RKO (cell line): ENCODE measurements around the gene ZSCAN1.

ENCODE experiments used
- DNase-seq: peaks from one replicate; pipeline ENCODE4 v3.0.0-alpha.2; 2016; ENCODE audit warnings: low spot score

The ZSCAN1 gene

DNA sequence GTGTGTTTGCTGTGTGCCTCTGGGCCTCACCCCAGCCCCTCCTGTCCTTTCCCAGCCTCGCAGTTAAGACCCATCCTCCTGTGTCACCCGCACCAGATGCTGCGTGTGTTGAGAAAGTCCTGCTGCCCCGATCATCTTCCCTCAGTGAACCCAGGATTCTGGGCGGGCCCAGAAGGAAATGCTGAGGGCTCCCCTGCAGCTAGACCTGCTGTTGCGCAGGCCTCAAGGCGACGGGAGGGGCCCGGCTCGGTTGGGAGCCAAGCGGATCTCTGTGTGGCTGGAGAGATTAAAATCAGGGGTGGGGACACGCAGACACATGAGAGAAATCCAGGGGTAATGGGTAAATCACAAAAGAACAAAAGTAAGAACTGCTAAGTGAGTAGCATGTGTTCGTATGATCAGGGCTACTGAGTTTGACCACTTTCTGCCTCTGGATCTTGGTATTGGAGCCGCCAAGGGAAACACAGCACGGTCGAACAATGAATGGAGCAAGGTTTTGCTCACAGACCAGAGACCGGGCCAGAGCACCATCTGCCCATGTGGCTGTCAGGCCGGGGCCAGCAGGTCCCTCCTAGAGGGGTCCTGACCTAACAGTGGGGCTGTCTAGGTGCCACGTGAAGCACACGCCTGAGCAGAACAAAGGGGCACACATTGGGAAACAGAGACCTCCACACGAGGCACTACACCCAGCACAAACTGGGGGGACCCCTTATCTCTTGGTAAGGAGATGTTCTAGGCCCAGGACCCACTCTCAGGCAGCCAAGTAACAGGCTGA lies 7.1 kb downstream of the ZSCAN1 start:
- DNase-seq = no peak

DNA sequence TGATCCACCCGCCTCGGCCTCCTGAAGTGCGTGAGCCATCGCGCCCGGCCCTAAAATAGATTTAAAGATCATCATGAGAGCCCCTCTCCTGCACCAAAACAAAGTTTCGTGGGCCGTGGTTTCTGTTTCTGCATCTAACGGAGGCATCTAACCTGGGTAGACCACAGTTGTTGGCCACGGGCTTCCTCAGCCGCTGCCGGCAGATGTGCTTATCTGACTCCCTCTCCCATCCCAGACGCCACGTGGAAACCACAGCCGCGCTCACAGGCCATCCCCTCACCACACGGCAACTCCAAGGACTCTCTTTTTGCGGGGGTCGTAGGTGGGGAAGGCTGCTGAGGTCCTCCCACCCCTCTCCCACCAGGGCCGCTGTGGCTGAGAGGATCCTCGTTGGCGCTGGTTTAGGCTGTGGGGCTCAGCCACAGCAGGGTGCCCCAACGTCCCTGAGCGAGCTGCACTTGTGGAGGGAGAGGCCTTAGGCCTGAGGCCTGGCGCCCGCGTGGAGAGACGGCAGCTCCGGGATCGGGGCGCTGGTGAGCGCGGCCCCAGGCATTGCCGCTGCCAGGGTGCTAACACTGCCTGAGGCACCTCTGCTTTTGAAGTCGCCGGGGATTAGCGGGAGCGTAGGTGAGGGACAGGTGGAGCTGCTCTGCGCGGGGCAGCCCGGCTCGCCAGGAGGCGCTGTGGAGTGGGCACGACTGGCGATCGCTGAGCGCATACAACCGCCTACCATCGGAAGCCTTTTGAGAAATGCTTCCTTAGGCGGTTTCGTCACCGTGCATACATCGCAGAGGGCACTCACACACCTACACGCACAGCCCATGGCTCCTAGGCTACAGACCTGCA lies 8.9 kb downstream of the ZSCAN1 start:
- DNase-seq = no peak

DNA sequence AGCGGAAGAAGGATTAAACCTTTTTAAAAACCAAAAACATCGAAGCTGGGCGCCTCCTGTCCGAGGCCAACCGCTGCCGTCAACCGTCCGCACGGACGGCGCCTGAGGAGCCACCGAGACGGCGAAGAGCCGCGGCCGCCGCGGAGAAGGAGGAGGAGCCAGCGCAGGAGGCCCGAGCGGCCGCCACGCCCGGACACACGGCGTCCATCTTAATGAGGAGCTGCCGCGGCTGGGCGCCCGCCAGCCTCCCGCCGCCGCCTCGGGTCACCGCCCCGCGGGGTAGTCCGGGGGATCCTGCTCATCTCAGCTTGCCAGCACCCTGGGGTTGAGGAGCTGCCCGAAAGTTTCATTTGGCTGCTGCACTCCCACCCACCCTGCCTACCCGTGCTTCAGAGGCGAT lies 10.6 kb downstream of the ZSCAN1 start:
- no peak for DNase-seq

DNA sequence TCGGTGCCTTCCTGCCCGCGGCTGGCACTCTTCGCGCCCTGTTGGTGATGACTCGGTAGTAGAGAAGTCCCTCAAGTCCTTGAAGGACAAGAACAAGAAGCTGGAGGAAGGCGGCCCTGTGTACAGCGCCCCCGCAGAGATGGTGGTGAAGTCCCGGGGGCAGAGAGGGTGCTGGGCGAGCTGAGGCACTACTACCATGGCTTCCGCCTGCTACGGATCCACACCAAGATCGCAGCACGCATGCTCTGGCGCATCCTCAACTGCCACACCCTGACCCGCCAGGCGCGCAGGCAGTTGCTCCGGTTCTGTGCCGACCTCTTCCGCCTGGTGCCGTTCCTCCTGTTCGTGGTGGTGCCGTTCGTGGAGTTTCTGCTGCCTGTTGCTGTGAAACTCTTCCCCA lies 11.1 kb downstream of the ZSCAN1 start:
- DNase-seq = no peak

DNA sequence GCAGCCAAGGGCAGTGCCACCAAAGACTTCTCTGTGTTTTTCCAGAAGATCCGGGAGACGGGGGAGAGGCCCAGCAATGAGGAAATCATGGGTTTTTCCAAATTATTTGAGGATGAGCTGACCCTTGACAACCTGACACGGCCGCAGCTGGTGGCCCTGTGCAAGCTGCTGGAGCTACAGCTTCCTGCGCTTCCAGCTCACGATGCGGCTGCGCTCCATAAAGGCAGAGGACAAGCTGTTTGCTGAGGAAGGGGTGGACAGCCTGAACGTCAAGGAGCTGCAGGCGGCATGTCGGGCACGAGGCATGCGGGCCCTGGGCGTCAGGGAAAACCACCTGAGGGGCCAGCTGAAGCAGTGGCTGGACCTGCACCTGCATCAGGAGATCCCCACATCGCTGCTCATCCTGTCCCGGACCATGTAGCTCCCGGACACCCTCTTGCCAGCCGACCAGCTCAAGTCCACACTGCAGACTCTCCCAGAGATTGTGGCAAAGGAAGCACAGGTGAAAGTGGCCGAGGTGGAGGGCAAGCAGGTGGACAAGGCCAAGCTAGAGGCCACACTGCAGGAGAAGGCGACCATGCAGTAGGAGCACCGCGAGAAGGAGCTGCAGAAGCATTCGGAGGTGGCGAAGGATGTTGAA lies 11.7 kb downstream of the ZSCAN1 start:
- DNase-seq = no peak

DNA sequence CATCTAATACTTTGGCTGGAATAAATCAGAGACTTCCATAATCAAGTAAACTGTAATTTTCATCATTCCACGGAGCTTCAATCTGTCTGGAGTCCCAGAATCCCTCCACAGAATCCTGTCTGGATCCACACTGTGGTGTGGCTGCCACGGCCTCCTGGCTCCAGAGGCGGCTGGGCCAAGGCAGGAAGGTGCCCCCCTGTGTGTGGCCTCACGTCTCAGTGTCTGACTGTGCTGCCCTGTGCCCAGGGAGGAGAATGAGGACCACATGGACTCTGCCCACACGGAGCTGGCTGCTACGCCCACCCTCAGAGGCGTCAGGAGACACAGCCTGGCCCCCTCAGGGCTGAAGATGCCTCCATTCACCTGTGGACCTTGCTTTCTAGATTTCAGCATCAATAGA lies 13.0 kb downstream of the ZSCAN1 start:
- DNase-seq = no peak

DNA sequence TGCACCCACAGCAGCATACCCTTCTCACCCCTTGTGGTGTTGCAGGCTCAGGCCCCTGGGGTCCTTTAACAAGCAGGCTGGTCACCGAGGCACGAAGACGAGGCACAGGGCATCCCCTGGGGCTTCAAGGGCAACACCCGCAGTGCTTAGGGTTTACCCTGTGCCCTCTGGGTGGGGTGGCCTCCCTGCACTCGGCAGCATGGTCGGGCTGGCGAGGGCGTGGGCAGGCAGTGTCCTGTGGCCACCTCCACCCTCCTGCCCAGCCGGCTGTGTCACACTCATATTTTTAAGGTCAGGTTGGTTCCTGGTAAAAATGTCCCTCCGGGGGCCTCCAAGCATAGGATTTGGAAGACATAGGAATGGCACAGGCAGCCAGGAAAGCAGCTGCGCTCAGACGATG lies 13.8 kb downstream of the ZSCAN1 start:
- no peak for DNase-seq

DNA sequence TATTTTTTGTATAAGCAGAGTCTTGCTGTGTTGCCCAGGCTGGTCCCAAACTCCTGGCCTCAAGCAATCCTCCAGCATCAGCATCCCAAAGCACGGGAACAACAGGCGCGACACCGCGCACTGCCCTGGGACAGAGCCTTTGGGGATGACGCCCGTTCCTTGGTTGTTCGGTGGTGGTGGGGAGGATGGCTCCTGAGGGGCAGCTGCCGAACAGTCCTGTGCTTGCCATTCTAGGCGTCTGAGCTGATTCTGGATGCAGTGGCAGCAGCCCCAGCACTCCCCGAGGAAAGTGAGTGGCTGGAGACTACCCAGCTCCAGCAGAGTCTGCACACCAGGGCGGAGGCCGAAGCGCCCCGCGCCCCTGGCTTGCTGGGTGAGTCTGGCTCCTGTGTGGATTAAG lies 18.4 kb downstream of the ZSCAN1 start:
- DNase-seq = no peak

DNA sequence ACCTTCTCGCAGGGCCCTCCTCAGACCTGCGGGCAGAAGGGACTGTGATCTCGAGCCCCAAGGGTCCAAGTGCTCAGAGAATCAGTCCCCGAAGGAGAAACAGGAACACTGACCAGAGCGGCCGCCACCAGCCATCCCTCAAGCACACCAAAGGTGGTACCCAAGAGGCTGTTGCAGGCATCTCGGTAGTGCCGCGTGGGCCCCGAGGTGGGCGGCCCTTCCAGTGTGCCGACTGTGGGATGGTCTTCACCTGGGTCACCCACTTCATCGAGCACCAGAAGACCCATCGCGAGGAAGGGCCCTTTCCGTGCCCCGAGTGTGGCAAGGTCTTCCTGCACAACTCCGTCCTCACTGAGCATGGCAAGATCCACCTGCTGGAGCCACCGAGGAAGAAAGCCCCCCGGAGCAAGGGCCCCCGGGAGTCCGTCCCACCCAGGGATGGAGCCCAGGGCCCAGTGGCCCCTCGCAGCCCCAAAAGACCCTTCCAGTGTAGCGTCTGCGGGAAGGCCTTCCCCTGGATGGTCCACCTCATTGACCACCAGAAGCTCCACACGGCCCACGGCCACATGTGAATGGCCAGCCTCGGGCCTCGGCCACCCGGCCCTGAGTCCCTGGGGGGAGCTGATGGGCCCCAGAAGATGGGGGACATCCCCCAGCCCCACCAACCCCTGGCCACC lies 19.8 kb downstream of the ZSCAN1 start:
- DNase-seq = no peak

DNA sequence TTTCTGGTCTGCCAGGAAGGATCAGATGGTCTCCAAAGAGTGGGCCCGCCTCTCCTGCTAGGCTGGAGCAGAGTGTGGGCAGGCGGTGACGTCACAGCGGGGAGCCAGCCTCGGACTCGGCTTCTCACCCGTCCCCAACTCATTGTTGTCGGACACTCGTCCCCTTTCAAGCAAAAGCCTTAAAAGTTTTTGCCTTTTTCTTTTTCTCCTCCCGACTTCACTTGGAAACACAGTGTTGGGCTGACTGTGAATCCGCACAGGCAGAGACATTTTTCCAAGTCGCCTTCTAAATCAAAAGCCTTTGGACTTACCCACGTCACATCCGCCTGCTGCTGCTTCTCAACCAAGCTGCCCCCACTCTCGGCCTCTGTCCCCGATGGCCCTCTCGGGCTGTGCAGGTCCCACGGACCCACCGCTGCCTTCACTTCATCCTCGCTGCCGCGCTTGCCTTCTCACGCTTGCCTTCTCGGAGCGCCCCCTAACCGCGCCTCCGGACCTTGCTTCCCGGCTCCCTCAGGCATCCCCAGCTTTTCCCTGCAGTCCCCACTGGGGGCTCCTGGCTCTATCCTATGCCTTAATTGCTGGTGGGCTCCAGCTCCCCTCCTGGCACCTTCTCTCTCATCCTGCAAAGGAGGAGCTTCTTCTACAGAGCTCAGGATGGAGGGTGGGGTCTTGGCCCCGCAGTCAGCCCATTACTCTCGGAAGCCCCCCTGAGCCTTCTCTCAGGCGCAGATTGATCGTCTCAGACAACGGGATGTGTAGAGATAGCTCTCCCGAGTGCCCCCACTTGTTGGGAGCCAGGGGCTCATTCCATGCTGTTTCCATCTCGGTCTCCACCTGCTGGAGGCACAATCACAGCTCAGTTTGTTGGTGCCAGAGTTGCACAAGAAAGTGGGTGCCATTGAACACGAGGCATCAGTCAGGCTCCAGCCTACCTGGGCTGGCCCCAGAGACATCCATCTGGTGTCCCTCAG lies 21.4 kb downstream of the ZSCAN1 start:
- DNase-seq = no peak

DNA sequence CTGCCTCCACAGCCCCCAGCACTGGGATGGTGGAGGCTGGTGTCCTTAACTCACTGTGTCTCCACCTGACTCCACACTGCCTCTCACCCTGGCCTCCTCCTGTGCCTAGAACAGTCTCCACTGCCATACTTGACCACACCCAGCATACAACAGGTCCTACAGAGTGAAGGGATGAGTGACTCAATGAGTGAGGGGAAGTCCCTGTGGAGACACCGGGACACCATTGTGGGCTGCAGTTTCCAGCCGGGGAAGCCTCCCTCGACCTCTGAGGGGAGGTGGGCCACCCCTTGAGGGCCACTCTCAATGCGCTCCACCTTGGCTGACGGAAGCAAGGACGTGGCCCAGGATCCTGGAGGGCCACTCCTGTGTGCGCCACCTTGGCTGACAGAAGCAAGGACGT lies 22.4 kb downstream of the ZSCAN1 start:
- no peak for DNase-seq

DNA sequence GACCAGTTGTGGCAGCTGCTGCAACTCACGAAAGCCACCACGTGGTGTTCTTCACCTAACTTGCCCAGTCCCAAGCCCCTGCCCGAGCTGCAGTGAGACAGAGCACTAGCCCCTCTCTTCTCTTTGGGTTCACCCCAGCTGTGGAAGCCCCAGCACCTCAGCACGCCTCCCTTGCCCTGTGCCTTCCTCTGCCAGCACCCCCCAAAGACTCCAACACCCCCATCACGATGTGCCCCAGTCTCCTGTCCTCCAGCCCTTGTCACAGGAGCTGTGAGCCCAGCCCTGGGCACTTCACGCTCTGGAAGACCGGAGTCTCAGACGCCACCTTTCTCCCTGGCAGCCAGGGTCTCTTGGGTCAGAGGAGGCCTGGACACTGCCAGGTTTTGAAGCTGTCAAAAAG lies 23.0 kb downstream of the ZSCAN1 start:
- DNase-seq = no peak

DNA sequence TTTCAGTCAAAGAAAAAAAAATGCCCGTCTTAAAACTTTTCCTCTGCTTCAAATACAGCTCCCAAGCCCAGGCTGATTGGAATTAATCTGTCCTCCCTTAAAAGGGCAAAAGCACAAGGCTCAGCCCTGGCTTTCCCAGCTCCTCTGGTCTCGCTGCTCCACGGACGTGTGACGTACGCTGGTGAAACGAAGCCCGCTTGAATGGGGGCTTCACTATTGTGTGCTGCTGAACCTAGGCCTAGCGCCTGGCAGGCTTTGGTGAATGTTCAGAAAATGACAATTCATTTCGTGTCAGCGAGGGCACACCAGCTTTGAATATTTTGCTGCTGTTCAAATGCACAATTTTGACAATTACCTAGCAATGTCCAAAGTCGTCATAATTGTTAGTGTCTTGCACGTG lies 24.6 kb downstream of the ZSCAN1 start:
- no peak for DNase-seq

DNA sequence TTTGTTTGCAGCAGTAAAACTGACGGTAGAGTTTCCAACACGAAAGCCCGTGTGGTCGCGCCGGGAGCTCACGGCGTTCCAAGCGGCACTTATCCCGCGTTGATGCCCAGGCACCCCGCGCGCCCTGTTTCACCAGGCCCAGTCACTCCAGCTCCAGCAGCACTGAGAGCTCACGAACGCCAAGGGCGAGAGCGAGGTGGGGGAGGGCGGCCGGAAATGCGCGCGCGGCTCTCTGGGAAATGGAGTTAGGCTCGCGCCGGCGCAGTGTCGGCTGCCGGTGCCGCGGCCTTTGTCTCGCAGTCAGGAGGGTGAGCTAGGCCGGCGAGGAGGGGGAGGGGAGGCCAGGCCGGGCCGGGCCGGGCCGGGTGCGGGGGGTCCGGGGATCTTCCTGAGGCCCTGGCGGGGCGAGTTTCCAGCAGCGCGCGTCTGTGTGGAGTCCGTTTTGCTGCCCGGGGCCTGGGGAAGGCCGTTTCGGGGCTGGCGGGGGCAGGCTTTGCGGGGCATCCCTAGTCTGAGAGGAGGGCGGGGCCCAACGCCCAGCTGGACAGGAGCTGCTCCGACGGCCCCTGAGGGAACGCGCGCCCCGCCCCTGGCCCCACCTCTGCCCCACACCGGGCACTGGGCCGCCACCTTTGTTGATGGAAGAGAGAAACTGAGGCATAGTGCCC lies 25.3 kb downstream of the ZSCAN1 start, which contains the start of gene ZNF135:
Gene ZNF135 (plus strand): TSS at position 280 of the 668 bp plus-strand sequence. CDS start 721 bp downstream, outside the sequence.
- DNase-seq = no peak

DNA sequence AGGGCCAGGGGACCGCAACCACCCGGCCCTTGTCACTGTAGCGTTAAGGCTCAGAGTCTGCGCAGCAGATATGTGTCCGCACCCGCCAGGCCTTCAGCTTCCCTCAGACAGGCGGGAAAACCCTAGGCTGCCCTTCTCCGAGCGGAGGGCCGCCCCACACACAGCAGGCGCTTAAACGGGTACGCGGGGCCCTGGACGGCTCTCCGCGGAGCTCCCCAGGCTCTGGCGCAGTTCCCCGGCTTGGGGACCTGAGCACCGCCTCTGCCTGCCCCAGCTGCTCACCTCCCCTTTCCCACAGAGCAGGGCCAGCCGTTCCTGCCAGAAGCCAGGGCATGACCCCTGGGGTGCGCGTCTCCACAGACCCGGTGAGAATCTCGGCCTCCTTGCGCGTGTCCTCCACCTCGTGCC lies 25.9 kb downstream of the ZSCAN1 start:
- no peak for DNase-seq

DNA sequence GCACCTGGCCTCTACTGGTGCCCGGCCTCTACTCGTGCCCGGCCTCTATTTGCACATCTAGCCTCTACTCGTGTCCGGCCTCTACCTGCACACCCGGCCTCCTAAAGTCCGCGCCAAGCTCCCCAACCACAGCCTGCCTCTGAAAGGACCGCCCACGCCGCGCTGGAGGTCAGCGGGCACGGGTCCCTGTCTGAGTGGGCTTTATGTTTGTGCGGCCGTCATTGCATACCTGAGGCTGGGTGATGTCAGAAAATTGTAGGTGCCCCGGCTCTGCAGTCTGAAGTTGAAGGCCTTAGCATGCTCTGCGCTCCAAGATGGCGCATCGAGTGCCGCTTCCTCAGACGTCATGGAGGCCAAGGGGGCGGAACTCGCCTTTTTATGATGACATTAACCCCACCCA lies 26.4 kb downstream of the ZSCAN1 start:
- no peak for DNase-seq

DNA sequence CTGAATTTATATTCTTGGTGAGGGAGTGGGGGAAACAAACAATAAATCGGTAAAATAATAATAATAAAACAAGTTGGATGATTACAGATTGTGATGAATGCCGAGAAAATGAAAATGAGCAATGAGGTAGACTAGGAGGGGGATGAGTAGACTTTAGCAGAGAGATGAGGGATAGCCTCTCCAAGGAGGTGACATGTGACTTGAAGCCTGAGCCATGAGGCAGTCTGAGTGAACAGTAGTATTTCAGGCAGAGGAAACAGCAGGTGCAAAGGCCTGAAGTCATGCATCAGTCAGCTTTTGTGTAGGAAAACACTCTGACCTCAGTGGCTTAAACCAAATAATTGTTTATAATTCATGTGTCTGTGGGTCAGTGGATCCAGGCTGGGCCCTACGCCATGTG lies 29.9 kb downstream of the ZSCAN1 start:
- no peak for DNase-seq

DNA sequence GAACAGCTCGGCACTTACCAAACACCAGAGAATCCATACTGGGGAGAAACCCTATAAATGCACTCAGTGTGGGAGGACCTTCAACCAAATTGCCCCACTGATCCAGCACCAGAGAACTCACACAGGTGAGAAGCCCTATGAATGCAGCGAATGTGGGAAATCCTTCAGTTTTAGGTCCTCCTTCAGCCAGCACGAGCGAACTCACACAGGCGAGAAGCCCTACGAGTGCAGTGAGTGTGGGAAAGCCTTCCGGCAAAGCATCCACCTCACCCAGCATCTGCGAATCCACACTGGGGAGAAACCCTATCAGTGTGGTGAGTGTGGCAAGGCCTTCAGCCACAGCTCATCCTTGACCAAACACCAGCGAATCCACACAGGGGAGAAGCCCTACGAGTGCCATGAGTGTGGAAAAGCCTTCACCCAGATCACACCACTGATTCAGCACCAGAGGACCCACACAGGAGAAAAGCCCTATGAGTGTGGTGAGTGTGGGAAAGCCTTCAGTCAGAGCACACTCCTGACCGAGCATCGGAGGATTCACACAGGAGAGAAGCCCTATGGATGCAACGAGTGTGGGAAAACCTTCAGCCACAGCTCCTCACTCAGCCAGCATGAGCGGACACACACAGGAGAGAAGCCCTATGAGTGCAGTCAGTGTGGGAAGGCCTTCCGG lies 33.6 kb downstream of the ZSCAN1 start:
- DNase-seq = no peak

DNA sequence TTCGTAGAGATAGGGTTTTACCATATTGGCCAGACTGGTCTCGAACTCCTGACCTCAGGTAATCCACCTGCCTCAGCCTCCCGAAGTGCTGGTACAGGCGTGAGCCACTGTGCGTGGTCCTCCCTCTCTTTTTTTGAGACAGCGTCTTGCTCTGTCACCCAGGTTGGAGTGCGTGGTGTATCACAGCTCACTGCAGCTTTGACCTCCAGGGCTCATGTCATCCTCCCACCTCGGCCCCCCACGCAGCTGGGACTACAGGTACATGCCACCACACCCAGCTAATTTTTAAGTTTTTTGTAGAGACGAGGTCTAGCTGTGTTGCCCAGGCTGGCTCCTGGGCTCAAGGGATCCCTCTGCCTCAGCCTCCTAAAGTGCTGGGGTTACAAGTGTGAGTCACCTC lies 46.0 kb downstream of the ZSCAN1 start:
- DNase-seq = no peak

DNA sequence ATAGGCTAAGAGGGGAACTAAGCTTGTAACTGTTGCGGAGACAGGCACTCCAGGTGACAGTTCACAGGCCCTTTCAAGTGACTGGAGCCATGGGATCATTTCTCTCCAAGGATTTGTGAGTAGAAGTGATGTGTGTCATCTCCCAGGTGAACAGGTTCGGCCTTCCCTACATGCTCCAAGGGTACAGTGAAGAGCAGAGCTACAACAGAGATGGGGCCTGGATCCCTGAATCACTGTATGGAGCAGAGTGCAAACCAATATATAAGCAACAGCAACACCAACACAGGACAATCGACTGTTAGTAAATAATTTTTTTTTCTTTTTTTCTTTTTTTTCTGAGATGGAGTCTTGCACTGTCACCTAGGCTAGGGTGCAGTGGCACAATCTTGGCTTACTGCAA lies 49.2 kb downstream of the ZSCAN1 start:
- no peak for DNase-seq
